ENCODE measurements around the gene ZNF516.

ZNF516 gene

DNA sequence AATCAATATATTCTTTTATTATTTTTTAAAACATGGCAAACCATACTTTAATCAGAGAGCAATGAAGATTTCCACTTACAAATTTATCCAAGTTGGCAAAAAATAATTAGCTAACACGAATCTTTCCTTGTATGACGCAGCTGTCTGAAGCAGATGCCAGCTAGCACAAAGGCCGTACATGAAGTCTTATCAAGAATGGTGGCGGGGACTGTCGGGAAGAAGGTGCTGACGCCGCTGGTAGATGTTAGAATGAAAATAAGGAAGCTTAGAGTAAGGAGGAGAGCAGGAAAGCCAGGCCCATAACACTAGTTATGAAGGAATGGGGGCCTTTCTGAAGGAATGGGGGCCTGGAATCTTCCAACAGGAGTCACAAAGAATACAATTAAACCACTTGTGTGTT is 96.7 kb downstream of the ZNF516 start:
- TF ChIP-seq, protein P1, sequence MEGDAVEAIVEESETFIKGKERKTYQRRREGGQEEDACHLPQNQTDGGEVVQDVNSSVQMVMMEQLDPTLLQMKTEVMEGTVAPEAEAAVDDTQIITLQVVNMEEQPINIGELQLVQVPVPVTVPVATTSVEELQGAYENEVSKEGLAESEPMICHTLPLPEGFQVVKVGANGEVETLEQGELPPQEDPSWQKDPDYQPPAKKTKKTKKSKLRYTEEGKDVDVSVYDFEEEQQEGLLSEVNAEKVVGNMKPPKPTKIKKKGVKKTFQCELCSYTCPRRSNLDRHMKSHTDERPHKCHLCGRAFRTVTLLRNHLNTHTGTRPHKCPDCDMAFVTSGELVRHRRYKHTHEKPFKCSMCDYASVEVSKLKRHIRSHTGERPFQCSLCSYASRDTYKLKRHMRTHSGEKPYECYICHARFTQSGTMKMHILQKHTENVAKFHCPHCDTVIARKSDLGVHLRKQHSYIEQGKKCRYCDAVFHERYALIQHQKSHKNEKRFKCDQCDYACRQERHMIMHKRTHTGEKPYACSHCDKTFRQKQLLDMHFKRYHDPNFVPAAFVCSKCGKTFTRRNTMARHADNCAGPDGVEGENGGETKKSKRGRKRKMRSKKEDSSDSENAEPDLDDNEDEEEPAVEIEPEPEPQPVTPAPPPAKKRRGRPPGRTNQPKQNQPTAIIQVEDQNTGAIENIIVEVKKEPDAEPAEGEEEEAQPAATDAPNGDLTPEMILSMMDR (IDR thresholded peaks at IDR 0.05; ENCODE audit: control insufficient read depth, insufficient read depth, low read depth, low read length, missing control alignments), result no peak
- H3K4me3 ChIP-seq (ENCODE audit: control insufficient read depth, low read depth, low read length), result no peak overlapping the region
- DNase-seq (ENCODE audit: low read depth), result no peak

DNA sequence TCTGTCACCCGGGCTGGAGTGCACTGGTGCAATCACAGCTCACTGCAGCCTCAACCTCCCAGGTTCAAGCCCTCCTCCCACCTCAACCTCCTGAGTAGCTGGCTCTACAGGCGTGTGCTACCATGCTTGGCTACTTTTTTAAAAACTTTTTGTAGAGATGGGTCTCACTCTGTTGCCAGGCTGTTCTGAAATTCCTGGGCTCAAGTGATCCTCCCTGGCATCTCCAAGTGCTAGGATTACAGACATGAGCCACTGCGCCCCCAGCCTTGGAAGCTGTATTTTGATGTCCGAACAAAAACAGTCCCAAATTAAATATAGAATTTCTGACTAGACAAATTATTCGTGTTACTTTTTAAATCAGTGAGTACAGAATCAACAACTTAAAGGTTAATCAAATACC is 97.4 kb downstream of the ZNF516 start:
- TF ChIP-seq, protein P1 (IDR thresholded peaks at IDR 0.05; ENCODE audit: control insufficient read depth, insufficient read depth, low read depth, low read length, missing control alignments), result no peak
- H3K4me3 ChIP-seq (ENCODE audit: control insufficient read depth, low read depth, low read length), result no peak overlapping the region
- DNase-seq (ENCODE audit: low read depth), result no peak

DNA sequence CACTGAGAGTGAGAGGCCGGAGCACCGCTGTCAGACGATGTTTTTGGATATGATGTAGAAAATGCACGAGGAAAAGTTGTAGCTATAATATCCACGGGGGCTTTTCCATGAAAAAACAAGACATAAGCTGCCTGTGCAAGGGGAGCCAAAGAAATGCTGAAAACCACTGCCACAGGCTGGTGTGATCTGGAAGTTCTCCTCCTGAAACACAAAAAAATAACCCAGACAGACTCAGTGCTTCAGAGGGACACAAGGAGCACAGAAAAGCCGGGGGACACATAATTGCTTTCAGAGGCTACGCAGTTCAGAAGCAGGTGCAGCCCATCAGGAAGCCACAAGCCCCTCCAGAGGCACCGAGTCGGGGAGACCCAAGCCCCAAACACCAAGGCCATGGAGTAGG is 98.2 kb downstream of the ZNF516 start:
- no peak for DNase-seq (ENCODE audit: low read depth)
- TF ChIP-seq, protein P1 (IDR thresholded peaks at IDR 0.05; ENCODE audit: control insufficient read depth, insufficient read depth, low read depth, low read length, missing control alignments), result no peak
- no peak overlapping the region for H3K4me3 ChIP-seq (ENCODE audit: control insufficient read depth, low read depth, low read length)

DNA sequence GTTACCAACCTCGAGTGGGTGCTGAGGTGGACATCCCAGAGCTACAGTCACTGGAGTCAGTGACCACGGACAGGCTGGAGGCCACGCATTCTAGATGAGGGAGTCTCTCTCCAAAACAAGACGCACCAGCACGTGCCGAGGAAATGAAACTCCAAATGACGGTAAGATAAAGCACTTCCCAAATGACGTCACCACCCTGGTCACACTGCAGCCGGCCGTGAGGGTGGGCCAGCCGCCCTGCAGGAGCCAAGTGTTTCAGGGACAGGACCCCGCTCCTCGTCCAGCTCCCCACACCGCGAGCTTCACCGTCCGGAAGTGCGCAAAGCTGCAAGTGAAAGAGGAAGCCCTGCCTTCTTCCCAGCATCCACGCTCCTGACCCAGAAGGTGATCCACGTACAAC is 99.4 kb downstream of the ZNF516 start:
- no peak overlapping the region for H3K4me3 ChIP-seq (ENCODE audit: control insufficient read depth, low read depth, low read length)
- no peak for DNase-seq (ENCODE audit: low read depth)
- TF ChIP-seq, protein P1 (IDR thresholded peaks at IDR 0.05; ENCODE audit: control insufficient read depth, insufficient read depth, low read depth, low read length, missing control alignments), result no peak

DNA sequence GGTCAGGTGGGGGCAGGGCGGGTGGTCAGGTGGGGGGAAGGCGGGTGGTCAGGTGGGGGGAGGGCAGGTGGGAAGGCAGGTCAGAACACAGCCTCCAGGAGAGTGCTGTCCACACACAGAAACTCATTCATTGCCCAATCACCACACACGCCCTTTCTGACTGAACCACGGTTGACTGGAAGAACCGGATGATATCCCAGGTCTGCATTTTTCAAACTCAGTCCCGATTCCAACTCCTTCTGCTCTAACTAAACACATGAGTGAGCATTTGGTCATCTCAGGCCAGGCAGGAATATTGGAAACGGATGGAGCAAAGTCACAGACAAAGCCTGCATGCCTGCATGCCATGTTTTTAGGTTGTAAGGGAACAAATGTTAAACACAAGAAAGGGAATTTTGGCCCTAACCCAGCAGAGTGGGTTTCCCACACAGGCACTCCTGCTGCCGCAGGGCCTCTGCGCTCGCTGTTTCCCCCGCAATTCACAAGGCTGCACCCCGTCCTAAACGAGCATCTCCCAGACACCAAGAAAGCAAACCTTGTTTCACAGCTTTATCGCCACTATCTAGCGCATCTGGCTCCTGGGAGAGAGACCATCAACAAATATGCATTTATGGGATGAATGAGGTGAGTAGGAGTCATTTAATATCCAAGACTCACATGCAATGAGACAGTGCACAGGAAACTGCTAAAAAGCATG is 100.1 kb downstream of the ZNF516 start:
- H3K4me3 ChIP-seq (ENCODE audit: control insufficient read depth, low read depth, low read length), result no peak overlapping the region
- TF ChIP-seq, protein P1 (IDR thresholded peaks at IDR 0.05; ENCODE audit: control insufficient read depth, insufficient read depth, low read depth, low read length, missing control alignments), result no peak
- DNase-seq (ENCODE audit: low read depth), result no peak

DNA sequence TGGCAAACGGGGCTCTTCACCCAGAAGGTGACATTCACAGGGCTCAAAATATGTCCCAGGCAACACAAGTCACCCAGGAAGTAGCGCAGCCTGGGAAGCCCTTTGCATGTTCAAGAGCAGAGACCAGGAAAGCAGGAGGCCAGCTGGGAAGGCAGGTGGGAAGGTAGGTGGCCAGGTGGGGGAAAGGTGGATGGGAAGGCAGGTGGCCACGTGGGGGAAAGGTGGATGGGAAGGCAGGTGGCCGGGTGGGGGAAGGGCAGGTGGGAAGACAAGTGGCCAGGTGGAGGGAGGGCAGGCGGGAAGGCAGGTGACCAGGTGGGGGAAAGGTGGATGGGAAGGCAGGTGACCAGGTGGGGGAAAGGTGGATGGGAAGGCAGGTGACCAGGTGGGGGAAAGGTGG is 102.7 kb downstream of the ZNF516 start:
- H3K4me3 ChIP-seq (ENCODE audit: control insufficient read depth, low read depth, low read length), result no peak overlapping the region
- DNase-seq (ENCODE audit: low read depth), result no peak
- TF ChIP-seq, protein P1 (IDR thresholded peaks at IDR 0.05; ENCODE audit: control insufficient read depth, insufficient read depth, low read depth, low read length, missing control alignments), result no peak
